AG04450 (cell line): ENCODE measurements around the gene CNTNAP2. TPM values are rescaled to one million over a fixed set of nuclear protein-coding genes. Genes with fewer than 3 reads are reported as not detected.

Experiments
- CTCF ChIA-PET: fragments of 300-600, 350-600 bp; formaldehyde crosslinking; extraction: SDS; loops from one replicate; lab custom pipeline; 2022; ENCODE audit warnings: antibody characterized with exemption, inconsistent platforms; lab: Charles Lee
- POLR2A ChIA-PET: fragments of 350-600 bp; formaldehyde crosslinking; extraction: SDS; loops from one replicate; lab custom pipeline; 2021; ENCODE audit warnings: antibody characterized with exemption, inconsistent platforms; lab: Yijun Ruan, JAX
- DNase-seq: peaks from one replicate; pipeline ENCODE4 v3.0.0-alpha.2; 2011; ENCODE audit warnings: low read depth, low spot score
- H3K27ac ChIP-seq: one replicate; pipeline ENCODE4 v1.5.1; 2012; ENCODE audit warnings: low read depth, low read length, control low read depth
- H3K27me3 ChIP-seq: one replicate; pipeline ENCODE4 v1.6.0; 2012; ENCODE audit warnings: low read length; ENCODE audit not compliant: control insufficient read depth, insufficient read depth
- H3K4me3 ChIP-seq: 2 replicates; pipeline ENCODE4 v1.5.1; 2011; ENCODE audit warnings: mild to moderate bottlenecking, low read depth, low read length, control low read depth
- H3K9me3 ChIP-seq: 2 replicates; pipeline ENCODE4 v1.5.1; 2012; ENCODE audit warnings: low read length; ENCODE audit not compliant: control insufficient read depth, insufficient read depth
- polyA plus RNA-seq: library from polyadenylated mRNA; depleted of rRNA; stranded (reverse); fragments of >200 nt; gene quantifications from 2 replicates; pipeline ENCODE4 v1.2.3, GENCODE V29; 2011
- TF ChIP-seq, protein P1 (sequence below): IDR thresholded peaks from 2 replicates; pipeline ENCODE4 v1.5.1; 2011; ENCODE audit warnings: low read depth, low read length, control low read depth, inconsistent platforms

CNTNAP2 gene
- polyA plus RNA-seq, 1 experiment = not detected

DNA sequence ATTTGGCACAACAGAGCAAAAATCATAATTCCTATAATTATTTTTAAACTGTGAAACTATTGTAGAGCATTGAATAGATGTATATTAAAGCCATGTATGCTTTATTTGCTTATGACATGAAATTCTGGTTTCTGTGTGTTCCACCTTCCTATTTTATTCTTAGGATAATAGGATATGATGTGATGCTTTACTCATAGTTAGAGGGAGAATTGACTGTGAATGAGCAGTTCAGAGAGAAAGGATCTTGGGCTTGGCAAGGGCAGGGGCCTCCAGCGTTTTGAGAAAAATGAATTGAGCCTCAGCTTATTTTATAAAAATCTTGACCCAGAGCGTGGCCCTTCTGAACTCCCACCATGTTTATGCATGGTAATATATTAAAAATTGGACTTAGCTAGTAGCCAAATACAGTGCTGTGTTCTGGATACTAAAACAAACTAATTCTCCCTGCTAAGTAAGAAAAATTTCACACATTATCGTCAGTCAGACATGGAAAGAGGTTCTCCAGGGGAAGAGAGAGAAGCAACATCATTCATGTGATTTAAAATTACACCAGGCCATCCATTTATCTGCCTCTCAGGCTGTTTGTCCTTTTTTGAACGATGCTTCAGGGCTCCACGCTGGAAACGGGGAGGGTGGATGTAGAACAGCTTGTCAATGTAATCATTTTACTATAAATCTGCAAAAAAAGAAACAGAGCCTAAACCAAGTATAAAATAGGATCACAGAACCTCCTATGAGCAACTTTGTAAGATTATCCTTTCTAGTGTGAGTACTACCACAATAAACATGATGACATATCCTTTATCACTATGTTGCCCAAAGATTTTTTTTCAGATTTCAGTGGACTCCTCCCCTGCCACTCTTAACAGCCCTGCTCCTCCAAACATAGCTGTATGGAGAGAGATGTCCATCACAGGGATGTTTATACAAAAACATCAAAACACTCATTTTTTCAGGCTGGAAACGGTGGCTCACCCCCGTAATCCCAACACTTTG is 2215.9 kb downstream of the CNTNAP2 start:
- CTCF ChIA-PET = no interaction called here
- DNase-seq = no peak
- H3K4me3 ChIP-seq = no peak overlapping the region
- POLR2A ChIA-PET = no interaction called here
- no peaks in the 10 kb centered on the region for H3K27me3 ChIP-seq
- H3K27ac ChIP-seq = no peak overlapping the region
- TF ChIP-seq, protein P1, sequence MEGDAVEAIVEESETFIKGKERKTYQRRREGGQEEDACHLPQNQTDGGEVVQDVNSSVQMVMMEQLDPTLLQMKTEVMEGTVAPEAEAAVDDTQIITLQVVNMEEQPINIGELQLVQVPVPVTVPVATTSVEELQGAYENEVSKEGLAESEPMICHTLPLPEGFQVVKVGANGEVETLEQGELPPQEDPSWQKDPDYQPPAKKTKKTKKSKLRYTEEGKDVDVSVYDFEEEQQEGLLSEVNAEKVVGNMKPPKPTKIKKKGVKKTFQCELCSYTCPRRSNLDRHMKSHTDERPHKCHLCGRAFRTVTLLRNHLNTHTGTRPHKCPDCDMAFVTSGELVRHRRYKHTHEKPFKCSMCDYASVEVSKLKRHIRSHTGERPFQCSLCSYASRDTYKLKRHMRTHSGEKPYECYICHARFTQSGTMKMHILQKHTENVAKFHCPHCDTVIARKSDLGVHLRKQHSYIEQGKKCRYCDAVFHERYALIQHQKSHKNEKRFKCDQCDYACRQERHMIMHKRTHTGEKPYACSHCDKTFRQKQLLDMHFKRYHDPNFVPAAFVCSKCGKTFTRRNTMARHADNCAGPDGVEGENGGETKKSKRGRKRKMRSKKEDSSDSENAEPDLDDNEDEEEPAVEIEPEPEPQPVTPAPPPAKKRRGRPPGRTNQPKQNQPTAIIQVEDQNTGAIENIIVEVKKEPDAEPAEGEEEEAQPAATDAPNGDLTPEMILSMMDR = no peak
- peaks cover 53% of the 10 kb centered on the region for H3K9me3 ChIP-seq

DNA sequence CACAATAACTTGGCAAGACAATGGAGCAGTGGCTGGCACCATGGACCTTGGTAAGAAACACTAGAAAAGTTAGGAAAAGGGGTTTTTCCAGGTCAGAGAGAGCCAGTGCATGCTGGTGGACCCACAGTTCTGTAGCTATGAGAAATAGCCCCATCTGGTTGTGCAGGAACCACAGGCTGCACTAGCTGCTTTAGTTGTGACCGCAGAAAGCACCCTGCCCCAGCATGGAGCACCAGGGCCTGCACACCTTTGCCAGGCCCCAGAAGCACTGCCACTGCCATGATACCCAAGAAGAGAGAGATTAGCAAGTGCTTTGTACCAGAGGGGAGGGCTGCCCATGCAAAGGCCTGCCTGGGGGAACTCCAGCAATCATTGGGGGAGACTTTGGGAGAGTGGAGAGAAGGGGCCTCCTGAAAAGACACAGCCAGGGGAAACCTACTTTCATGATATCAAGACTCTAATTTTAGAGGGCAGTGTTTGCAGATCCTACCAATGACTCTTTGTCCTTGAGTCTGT is 2217.9 kb downstream of the CNTNAP2 start:
- no peaks in the 10 kb centered on the region for H3K27me3 ChIP-seq
- TF ChIP-seq, protein P1 = no peak
- POLR2A ChIA-PET = no interaction called here
- DNase-seq = no peak
- no peak overlapping the region for H3K4me3 ChIP-seq
- CTCF ChIA-PET = no interaction called here
- H3K9me3 ChIP-seq = peaks cover 40% of the 10 kb centered on the region
- H3K27ac ChIP-seq = no peak overlapping the region

DNA sequence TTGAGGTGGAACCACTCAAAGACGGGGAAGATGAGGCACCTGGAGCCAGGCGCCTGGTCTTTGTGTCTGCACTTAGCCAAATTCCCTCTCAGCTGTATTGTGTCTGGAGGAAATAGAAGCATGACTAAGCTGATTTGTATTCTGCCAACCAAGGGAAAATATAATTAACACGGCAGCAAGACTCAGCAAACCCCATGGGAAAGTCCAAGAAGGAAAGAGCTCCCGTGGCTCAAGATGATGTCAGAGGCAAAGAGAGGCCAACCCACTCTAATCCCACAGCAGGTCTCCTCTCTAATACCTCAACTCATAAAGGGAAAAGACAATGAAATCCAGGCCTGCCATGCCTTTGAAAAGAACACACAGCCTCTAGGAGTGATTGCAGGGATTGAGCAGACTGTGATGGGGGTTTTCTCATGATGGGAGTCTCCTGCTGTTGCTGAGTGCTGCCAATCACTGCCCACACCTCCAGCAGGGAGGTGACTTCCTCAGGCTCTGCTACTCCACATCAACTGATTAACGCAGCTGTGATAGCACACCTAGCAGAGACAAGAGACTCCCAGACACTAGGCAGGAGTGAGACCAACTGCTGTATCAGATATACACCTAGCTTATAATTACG is 2218.5 kb downstream of the CNTNAP2 start:
- TF ChIP-seq, protein P1 = no peak
- ChIA-PET CTCF (no interaction called here), POLR2A (no interaction called here)
- no peak for DNase-seq
- Histone ChIP-seq H3K27me3 (no peaks in the 10 kb centered on the region), H3K9me3 (peaks cover 36% of the 10 kb centered on the region), H3K4me3 (no peak overlapping the region), H3K27ac (no peak overlapping the region)

DNA sequence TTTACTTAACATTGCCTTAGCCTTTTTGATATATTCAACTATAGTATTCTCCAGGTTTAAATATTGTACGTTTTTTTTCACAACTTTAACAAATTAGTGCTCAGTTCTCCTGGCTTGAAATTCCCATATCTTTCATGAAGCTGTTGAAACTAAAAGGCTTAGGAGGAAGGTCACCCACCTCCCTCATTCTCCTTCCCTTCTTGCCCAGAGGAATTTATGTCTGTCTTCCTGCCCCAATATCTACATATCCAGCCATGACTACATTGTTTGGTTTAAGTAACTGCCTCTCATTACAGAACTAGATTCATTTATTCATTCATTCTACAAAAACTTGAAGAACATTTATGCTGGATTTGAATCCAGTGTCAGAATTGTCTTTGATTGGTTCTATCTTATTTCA is 2219.2 kb downstream of the CNTNAP2 start:
- TF ChIP-seq, protein P1 = no peak
- ChIA-PET POLR2A (no interaction called here), CTCF (no interaction called here)
- peaks cover 29% of the 10 kb centered on the region for H3K9me3 ChIP-seq
- no peaks in the 10 kb centered on the region for H3K27me3 ChIP-seq
- no peak for DNase-seq
- H3K4me3 ChIP-seq = no peak overlapping the region
- H3K27ac ChIP-seq = no peak overlapping the region

DNA sequence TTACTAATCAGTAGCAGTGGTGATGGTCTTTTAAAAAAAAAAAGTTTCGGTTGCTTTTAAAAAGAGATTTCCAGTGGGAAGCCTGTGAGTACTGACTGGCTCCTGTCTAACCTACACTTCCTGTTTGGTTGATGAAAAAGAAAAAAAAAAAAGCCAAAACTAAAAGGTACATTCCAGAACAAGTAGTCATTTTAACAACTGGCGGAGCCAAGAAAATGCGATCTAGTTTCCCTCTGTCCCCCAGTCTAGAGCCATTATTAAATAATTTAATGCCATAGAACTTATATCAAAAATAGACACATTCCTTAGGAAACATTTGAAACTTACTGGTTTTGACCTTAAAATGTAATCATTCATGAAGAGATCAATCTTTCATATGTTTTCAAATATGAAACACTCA is 2219.8 kb downstream of the CNTNAP2 start:
- H3K27me3 ChIP-seq = no peaks in the 10 kb centered on the region
- CTCF ChIA-PET = no interaction called here
- POLR2A ChIA-PET = no interaction called here
- peaks cover 23% of the 10 kb centered on the region for H3K9me3 ChIP-seq
- TF ChIP-seq, protein P1 = no peak
- DNase-seq = no peak
- H3K4me3 ChIP-seq = no peak overlapping the region
- no peak overlapping the region for H3K27ac ChIP-seq
